ENCODE results near the gene MYO1A.
"Not testable (repeated sequence)": the region's sequence is repeated elsewhere in the genome, so short reads cannot be mapped to it uniquely, and the experiment has no call there.

Gene MYO1A

DNA sequence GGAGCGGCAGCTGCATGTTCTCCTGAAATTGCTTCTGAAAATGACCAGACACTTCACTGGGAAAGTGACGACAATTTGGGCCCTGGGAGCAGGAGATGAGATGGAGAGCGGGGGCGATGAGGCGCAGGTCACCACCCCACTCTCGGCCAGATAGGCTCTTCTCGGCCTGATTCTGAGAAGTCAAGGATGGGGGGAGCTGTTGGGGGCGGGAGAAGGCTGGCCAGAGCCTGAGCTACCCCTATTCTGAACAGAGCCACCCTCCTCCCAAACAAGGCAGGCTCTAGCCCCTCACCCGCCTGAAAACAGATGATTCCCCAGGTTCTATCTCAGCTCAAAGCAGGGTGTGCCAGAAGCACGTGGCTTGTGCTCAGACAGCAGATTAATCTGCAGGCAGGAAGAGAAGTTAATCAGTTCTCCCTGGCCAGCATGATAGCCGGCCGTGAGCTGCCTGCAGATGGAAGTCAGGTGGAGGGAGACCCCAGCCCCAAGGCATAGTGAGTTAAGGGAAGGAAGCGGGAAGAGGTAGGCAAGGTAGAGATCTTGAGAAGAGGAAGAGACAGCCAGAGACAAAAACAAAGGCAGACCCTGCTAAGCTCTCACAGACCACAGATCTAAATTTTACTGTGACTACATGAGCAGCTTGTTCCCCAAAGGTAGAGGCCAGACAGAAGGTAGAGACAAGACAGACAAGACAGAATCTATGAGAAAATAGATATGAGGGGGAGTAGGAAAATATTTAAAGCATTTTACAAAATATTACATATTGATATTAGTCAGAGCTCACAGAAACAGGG lies 22.7 kb downstream of the MYO1A start:
- H3K27me3 ChIP-seq (ENCODE audit: control insufficient read depth in 1 of 2, insufficient read depth in 2 of 2, low read length in 2 of 2) = no peaks in the 10 kb centered on the region
- peaks cover 47% of the 10 kb centered on the region for H3K4me1 ChIP-seq (ENCODE audit: insufficient read depth, low read length)
- H3K27ac ChIP-seq (ENCODE audit: low read depth, low read length) = no peak overlapping the region
- no peak overlapping the region for H3K9ac ChIP-seq (ENCODE audit: low read length)
- H3K9me3 ChIP-seq (ENCODE audit: low read length) = no peaks in the 10 kb centered on the region
- H3K4me3 ChIP-seq (ENCODE audit: low read depth in 1 of 2, low read length in 2 of 2) = no peak overlapping the region
- no peaks in the 10 kb centered on the region for H3K36me3 ChIP-seq (ENCODE audit: insufficient read depth, low read length)

DNA sequence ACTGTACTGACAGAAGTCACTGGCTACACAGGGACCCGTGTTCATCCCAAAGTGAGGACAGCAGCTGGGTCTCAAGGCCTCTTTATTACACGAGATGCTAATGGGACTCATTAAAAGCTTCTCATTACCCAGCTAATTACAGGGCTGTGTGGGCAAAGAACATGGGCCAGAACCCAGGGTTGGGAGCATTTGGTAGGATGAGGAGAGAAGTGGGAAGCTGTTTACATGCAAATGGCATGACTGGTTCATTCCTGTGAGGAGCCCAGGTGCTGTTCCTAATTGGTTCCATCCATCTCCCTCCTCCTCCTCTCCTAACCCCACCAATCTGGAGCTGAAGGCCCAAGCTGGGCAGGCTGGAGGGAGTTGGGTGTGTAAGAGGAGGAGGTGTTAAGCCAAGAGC lies 24.7 kb downstream of the MYO1A start:
- Histone ChIP-seq H3K27ac (ENCODE audit: low read depth, low read length) (no peak overlapping the region), H3K4me3 (ENCODE audit: low read depth in 1 of 2, low read length in 2 of 2) (no peak overlapping the region)

DNA sequence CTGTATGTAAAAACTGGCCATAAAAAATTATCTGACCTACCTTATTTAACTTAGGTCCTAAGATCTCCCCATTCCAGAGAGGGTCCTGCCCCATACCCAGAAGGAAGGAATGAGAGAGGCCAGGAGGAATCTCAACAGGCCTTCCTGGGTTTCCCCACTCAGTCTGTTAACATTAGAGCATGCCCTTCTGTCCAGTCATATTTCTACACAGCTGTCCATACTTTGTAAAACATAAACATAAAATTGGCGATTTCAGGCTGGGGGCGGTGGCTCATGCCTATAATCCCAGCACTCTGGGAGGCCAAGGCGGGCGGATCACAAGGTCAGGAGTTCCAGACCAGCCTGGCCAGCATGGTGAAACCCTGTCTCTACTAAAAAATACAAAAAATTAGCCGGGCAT lies 27.6 kb downstream of the MYO1A start:
- H3K9me3 ChIP-seq (ENCODE audit: low read length); H3K36me3 ChIP-seq (ENCODE audit: insufficient read depth, low read length); H3K27me3 ChIP-seq (ENCODE audit: control insufficient read depth in 1 of 2, insufficient read depth in 2 of 2, low read length in 2 of 2); H3K4me3 ChIP-seq (ENCODE audit: low read depth in 1 of 2, low read length in 2 of 2); H3K27ac ChIP-seq (ENCODE audit: low read depth, low read length); H3K9ac ChIP-seq (ENCODE audit: low read length): not testable (repeated sequence)
- peaks cover 42% of the 10 kb centered on the region for H3K4me1 ChIP-seq (ENCODE audit: insufficient read depth, low read length)

More for the DNA sequence above, 24.7 kb downstream of the MYO1A start:
- Histone ChIP-seq H3K9ac (ENCODE audit: low read length) (no peak overlapping the region), H3K27me3 (ENCODE audit: control insufficient read depth in 1 of 2, insufficient read depth in 2 of 2, low read length in 2 of 2) (no peaks in the 10 kb centered on the region), H3K4me1 (ENCODE audit: insufficient read depth, low read length) (peaks cover 49% of the 10 kb centered on the region), H3K36me3 (ENCODE audit: insufficient read depth, low read length) (no peaks in the 10 kb centered on the region), H3K9me3 (ENCODE audit: low read length) (no peaks in the 10 kb centered on the region)

DNA sequence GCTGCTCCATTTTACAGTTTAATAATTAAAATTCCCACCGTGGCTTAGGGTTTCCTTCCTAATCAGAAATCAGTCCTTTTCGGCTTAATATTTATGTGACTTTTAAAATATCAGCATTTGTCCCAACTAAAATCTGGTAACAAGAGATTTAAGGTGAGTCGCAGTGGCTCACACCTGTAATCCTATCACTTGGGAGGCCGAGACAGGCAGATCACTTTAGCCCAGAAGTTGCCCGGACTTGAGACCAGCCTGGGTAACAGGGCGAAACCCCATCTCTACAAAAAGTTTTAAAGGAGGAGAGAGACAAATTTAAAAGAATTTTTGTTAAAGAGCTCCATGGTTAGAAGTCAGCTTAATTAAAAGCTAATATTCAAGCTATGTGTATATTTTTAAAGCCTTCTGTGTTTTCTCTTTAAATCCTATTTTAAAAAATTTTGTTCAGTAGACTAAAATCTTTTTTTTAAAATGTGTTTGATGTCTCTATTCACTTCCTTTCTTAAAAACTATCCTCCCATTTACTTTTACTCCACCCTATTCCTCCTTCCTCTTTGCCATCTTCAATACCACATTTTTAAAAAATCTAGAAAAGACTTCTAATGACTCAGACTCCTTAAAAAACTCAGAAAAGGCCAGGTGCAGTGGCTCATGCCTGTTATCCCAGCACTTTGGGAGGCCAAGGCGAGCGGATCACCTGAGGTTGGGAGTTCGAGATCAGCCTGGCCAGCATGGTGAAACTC lies 29.8 kb downstream of the MYO1A start:
- no peaks in the 10 kb centered on the region for H3K36me3 ChIP-seq (ENCODE audit: insufficient read depth, low read length)
- H3K27ac ChIP-seq (ENCODE audit: low read depth, low read length) = no peak overlapping the region
- peaks cover 23% of the 10 kb centered on the region for H3K4me1 ChIP-seq (ENCODE audit: insufficient read depth, low read length)
- H3K9ac ChIP-seq (ENCODE audit: low read length) = no peak overlapping the region
- H3K27me3 ChIP-seq (ENCODE audit: control insufficient read depth in 1 of 2, insufficient read depth in 2 of 2, low read length in 2 of 2) = no peaks in the 10 kb centered on the region
- H3K9me3 ChIP-seq (ENCODE audit: low read length) = no peaks in the 10 kb centered on the region
- no peak overlapping the region for H3K4me3 ChIP-seq (ENCODE audit: low read depth in 1 of 2, low read length in 2 of 2)

DNA sequence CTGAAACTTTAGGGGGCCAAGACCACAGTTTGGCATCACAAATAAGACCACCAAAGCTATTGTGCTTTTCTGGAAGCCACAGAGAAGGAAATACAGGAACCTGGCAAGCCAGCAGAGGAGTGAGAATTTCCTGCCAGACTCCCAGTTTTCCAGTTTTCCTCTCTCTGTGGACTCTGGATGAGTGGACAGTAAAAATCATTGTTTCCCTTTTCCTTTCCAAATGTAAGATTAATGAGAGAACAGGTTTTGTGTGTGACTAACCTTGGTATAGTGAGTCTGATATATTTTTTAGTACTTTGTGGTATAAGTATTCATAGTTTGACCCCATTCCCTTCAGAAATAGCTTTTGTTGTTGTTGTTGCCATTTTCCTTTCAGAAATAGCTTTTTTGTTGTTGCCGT lies 31.0 kb downstream of the MYO1A start:
- Histone ChIP-seq H3K27ac (ENCODE audit: low read depth, low read length) (no peak overlapping the region), H3K4me3 (ENCODE audit: low read depth in 1 of 2, low read length in 2 of 2) (no peak overlapping the region), H3K4me1 (ENCODE audit: insufficient read depth, low read length) (peaks cover 11% of the 10 kb centered on the region), H3K9ac (ENCODE audit: low read length) (no peak overlapping the region), H3K27me3 (ENCODE audit: control insufficient read depth in 1 of 2, insufficient read depth in 2 of 2, low read length in 2 of 2) (no peaks in the 10 kb centered on the region), H3K9me3 (ENCODE audit: low read length) (no peaks in the 10 kb centered on the region), H3K36me3 (ENCODE audit: insufficient read depth, low read length) (no peaks in the 10 kb centered on the region)

DNA sequence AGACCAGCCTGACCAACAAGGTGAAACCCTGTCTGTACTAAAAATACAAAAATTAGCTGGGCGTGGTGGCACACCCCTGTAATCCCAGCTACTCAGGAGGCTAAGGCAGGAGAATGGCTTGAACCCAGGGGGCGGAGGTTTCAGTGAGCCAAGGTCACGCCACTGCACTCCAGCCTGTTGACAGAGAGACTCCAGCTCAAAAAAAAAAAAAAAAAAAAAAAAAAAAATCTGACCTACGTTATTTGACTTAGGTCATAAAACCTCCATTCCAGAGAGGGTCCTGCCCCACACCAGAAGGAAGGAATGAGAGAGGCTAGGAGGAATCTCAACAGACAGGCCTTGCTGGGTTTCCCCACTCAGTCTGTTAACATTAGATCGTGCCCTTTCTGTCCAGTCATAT lies 31.6 kb downstream of the MYO1A start:
- not testable (repeated sequence) for H3K9ac ChIP-seq (ENCODE audit: low read length); H3K9me3 ChIP-seq (ENCODE audit: low read length); H3K36me3 ChIP-seq (ENCODE audit: insufficient read depth, low read length); H3K27me3 ChIP-seq (ENCODE audit: control insufficient read depth in 1 of 2, insufficient read depth in 2 of 2, low read length in 2 of 2); H3K27ac ChIP-seq (ENCODE audit: low read depth, low read length); H3K4me1 ChIP-seq (ENCODE audit: insufficient read depth, low read length); H3K4me3 ChIP-seq (ENCODE audit: low read depth in 1 of 2, low read length in 2 of 2)

DNA sequence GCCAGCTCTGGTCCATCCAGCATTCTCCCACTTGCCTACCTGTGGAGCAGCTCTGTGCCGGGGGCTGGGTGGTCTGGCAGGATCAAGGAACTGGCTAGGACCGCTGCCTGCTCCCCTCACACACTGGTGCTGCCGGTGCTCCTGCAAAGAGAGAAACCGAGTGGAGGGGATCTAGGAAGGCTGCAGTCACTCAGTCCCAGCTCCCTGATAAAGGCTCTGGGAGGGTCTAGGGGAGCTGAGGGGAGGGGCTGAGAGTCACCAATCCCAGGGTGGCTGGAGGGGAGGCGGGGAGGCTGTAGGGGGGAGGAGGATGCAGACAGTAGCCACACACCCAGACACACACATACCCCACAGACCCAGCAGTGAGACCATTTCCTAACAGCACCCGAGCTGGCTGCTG lies 33.6 kb downstream of the MYO1A start, which contains the start of gene TAC3:
Gene TAC3 (minus strand): TSS at position 182 of the 400 bp plus-strand sequence. CDS start 732 bp downstream, outside the sequence.
- no peak within 1 kb of the TSS for H3K4me3 ChIP-seq (ENCODE audit: low read depth in 1 of 2, low read length in 2 of 2)
- no peaks in the 10 kb centered on the region for H3K36me3 ChIP-seq (ENCODE audit: insufficient read depth, low read length)
- H3K27me3 ChIP-seq (ENCODE audit: control insufficient read depth in 1 of 2, insufficient read depth in 2 of 2, low read length in 2 of 2) = no peaks in the 10 kb centered on the region
- H3K9ac ChIP-seq (ENCODE audit: low read length) = no peak within 1 kb of the TSS
- H3K9me3 ChIP-seq (ENCODE audit: low read length) = no peaks in the 10 kb centered on the region
- no peaks in the 10 kb centered on the region for H3K4me1 ChIP-seq (ENCODE audit: insufficient read depth, low read length)
- H3K27ac ChIP-seq (ENCODE audit: low read depth, low read length) = no peak within 1 kb of the TSS

DNA sequence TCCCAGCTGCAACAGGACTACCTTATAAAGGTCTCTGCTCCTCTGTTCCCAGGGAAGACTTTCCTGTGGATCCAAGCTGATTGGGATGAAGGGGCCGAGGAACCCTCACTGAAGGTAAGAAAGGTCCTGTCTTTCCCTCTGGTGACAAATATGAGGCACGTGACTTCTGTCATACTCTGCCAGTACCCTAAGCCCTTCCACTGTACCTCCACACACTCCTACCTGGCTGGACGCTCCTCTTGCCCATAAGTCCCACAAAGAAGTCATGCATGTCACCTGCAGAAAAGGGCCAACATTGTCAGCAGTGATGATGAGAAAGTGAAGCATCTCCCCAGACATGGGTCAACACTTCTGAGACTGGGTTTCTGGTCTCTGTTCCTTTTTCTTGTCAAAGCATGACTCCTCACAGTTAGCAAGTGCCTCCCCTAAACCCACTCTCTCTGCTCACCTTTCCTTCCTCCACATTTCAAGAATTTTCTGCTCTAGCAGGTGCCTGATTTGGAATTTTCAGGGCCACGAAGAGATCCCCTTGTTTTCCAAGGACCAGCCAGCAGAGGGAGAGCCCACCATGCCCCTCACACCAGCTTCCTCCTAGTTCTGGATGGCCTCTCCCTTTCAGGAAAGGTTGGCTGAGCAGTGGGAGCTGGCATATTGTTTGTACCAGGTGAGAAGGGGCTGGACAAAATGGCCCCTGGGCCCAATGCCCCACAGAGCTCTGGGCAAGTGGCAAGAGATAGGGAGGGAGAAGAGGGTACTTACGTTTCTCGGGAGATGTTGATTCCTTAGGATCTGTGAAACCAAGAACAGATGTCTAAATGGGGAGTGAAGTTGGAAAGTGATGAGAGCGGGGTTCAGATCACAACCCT lies 37.1 kb downstream of the MYO1A start:
- peaks cover 12% of the 10 kb centered on the region for H3K4me1 ChIP-seq (ENCODE audit: insufficient read depth, low read length)
- no peaks in the 10 kb centered on the region for H3K9me3 ChIP-seq (ENCODE audit: low read length)
- H3K27me3 ChIP-seq (ENCODE audit: control insufficient read depth in 1 of 2, insufficient read depth in 2 of 2, low read length in 2 of 2) = no peaks in the 10 kb centered on the region
- no peak overlapping the region for H3K4me3 ChIP-seq (ENCODE audit: low read depth in 1 of 2, low read length in 2 of 2)
- no peak overlapping the region for H3K27ac ChIP-seq (ENCODE audit: low read depth, low read length)
- no peaks in the 10 kb centered on the region for H3K36me3 ChIP-seq (ENCODE audit: insufficient read depth, low read length)
- H3K9ac ChIP-seq (ENCODE audit: low read length) = no peak overlapping the region

DNA sequence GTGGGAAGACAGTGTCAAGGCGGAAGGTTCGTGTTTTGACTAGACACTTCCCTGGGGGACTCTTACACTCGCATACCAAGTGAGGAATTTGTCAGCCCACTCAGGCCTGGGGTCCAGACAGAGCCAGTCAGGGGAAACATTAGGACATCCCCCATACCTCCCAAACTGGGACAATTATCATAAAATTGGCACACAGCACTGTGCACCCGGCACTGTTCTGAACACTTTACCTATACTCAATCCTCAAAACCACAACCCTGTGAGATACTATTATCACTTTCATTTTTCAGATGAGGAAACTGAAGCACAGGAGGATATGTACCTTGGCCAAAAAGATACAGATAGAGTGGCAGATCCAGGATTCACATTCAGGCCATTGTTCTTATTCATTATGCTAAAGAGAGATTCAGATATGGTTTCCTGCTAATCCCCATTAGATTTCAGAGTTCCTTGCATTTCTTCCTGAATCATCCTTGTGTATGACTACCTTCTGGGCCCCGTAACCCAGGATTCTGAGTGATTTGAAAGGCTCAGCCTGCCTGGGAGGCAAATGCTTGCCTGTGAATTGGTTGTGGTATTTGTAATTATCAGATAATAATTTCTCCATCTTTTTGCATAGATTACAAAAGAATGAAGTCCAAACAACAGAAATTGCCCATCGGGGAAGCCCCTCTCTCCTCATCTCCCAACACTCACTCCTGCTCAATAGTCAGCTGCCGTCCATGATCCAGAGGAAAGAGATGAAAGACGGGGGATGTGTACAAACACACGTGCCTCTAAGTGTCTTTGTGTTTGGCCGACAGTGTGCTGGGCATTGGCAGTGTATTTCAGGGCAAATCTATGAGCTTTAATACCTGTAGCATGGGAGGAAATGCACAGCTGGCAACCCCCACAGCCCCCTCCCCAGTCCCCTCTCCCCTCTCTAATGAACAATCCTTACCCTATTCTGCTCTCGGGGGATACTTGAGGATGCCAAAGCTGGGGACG lies 38.2 kb downstream of the MYO1A start:
- H3K9me3 ChIP-seq (ENCODE audit: low read length) = no peaks in the 10 kb centered on the region
- H3K27ac ChIP-seq (ENCODE audit: low read depth, low read length) = no peak overlapping the region
- H3K4me3 ChIP-seq (ENCODE audit: low read depth in 1 of 2, low read length in 2 of 2) = no peak overlapping the region
- no peak overlapping the region for H3K9ac ChIP-seq (ENCODE audit: low read length)
- H3K4me1 ChIP-seq (ENCODE audit: insufficient read depth, low read length) = peaks cover 18% of the 10 kb centered on the region
- H3K36me3 ChIP-seq (ENCODE audit: insufficient read depth, low read length) = no peaks in the 10 kb centered on the region
- no peaks in the 10 kb centered on the region for H3K27me3 ChIP-seq (ENCODE audit: control insufficient read depth in 1 of 2, insufficient read depth in 2 of 2, low read length in 2 of 2)

DNA sequence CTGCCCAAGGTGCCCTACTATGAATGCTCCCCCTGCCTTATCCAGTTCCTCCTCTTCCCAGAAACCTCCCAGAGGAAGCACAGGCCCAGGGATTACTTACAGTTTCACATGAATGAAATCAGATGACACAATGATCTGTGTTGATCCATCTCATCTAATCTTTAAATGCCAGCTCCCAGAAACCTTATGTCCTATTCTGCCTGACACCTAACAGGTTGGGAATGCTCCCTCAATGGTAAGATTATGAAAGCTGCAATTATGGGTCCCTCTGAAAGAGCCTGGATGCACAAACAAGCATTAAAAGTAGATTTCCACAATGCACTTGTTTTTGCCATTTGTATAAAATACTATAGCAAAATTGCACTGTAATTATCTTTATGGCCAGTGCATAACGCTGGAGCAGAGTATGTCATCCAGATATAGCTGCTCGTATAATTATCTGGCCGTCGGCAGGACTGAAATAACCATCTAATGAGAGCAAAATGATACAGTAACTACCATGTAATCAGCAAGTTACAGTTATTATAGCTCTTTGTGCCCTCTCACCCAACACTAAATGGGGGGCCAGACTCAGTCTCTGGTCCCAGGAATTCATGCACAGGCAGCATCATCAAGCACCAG lies 39.2 kb downstream of the MYO1A start:
- no peaks in the 10 kb centered on the region for H3K9me3 ChIP-seq (ENCODE audit: low read length)
- no peak overlapping the region for H3K9ac ChIP-seq (ENCODE audit: low read length)
- H3K36me3 ChIP-seq (ENCODE audit: insufficient read depth, low read length) = no peaks in the 10 kb centered on the region
- H3K4me3 ChIP-seq (ENCODE audit: low read depth in 1 of 2, low read length in 2 of 2) = no peak overlapping the region
- no peak overlapping the region for H3K27ac ChIP-seq (ENCODE audit: low read depth, low read length)
- no peaks in the 10 kb centered on the region for H3K27me3 ChIP-seq (ENCODE audit: control insufficient read depth in 1 of 2, insufficient read depth in 2 of 2, low read length in 2 of 2)
- H3K4me1 ChIP-seq (ENCODE audit: insufficient read depth, low read length) = peaks cover 21% of the 10 kb centered on the region

Measured in muscle layer of colon (tissue), 2 donors.